CD4-positive, alpha-beta T cell treated with Interleukin-15 for 1 hour (primary cell): ENCODE measurements around the gene ASB1.

Experiments used
- DNase-seq: peaks from one replicate; pipeline ENCODE4 v3.0.0-alpha.2; 2020

ASB1 gene

DNA sequence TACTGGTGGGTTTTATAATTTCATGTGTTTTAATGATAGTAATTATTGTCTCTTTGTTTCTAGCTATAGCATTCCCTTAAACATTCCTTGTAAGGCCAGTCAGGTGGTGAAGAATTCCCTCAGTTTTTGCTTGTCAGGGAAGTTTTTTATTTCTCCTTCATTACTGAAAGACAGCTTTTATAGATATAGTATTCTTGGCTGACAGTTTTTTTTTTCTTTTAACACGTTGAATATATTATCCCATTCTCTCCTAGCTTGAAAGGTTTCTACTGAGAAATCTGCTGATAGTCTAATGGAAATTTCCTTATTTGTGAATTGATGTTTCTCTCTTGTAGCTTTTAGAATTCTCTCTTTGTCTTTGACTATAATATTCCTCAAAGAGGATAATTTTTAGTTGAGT is 46.8 kb downstream of the ASB1 start:
- no peak for DNase-seq

DNA sequence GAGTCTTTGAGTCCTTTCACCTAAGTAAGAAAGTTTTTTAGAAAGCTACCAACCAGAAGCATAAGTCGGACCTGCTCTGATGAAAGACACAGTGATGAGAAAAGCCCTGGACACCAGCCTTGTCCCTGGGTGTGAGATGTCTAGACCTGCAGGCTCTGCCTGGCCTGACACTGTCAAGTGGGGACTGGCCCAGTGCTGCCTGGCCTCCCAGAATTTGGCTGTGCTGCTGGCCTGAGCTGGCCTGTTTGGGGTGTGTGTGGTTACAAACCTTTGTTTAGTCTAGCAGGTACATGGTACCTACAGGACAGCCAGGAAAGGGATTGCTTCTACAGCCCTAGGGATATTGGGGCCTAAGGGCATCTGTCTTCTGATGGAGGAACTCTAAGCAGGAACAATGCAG is 48.3 kb downstream of the ASB1 start:
- DNase-seq, result no peak

- DNase-seq, result no peak
These were observed 48.8 kb downstream of the ASB1 start for GRCh38 chr2:238475566-238475965.

DNA sequence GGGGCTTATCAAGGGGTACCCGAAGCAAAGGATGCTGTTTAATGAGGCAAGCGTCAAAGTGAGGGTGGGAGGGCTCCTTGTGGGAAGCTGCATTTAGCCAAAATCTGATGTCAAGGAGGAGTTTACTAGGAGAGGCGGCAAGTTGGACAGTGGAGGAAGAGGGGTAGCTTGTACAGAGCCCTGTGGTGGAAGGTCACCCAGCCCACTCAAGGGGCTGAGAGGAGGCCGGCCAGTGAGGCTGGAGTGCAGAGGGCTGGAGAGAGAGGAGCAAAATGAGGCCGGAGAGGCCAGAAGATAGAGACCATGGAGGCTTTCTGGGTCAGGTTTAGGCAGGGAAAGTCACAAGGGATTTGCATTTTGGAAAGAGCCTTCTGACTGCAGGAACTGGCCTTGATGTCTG is 49.5 kb downstream of the ASB1 start:
- DNase-seq, result no peak

DNA sequence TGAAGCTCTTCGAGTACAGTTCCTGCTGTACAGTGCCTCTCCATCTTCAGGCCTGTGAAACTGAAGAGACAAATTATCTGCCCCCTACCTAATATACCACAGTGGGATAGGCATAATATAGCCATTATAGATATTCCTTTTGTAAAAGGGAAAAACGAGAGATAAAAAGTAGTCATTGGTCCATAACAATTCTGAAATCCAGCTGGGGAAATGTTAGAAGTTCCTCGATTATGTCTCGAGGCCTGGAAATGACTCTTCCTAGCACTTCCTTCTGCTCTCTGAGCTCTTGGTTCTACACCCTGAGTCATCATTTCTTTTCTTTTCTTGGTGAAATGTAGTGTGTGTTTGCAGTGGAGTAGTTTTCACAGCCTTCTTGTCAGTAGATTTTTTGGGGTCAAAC is 51.5 kb downstream of the ASB1 start:
- DNase-seq, result no peak

DNA sequence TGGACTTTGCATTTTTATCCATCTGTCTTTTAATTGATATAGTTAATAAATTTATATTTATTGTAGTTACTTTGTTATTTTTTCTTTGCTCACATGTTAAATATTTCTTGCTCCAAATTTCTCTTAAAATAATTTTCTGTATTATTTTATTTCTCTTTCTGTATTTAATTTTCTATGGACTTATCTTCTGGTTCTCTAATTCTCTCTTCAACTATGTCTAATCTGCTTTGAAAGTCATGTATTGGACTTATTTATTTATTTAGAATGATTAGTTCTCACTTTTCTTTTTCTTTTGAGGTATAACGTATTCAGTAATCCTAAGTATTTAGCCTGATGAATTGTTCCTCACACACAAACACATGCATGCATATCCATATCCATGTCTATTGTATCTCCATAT is 53.1 kb downstream of the ASB1 start:
- no peak for DNase-seq

GRCh38 chr2:238483021-238483420 is 56.3 kb downstream of the ASB1 start:
- no peak for DNase-seq

DNA sequence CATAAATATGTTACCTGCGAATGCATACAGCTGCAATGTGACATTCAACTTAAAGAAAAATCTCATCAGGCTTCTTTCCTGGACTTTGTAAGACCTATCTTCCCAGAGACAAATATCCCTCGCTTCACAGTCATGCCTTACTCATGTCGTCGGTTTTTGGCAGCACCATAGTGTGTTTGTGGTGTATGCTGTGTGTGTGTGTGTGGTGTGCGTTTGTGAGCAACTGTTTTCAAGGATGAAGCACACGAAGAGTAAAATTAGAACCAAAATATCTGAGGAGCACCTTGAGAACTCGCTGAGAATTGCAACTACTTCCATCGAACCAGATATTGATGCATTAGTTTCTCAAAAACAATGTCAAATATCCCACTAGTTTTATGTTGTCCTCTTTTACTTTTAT is 56.9 kb downstream of the ASB1 start:
- DNase-seq, result no peak

GRCh38 chr2:238484522-238485452 is 58.1 kb downstream of the ASB1 start:
- DNase-seq, result no peak

GRCh38 chr2:238486123-238486848 is 59.6 kb downstream of the ASB1 start:
- DNase-seq, result no peak

DNA sequence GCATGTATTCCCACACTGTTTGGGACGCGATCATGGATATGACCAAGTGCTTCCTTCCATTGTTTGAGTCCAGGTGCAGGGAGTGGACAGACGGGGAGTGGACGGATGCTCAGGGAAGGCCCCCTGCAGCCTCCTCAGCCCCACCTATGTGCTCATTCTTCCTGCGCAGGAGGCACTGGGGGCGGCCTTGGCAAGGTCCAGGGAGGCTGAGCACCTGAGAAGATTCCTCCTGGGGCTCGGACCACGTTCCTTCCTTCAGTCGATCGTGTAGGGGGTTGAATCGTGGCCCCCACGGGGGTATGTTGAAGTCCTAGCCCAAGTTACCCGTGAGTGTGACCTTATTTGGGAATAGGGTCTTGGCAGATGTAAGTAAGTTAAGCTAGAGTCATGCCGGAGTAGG is 60.4 kb downstream of the ASB1 start:
- DNase-seq, result no peak

DNA sequence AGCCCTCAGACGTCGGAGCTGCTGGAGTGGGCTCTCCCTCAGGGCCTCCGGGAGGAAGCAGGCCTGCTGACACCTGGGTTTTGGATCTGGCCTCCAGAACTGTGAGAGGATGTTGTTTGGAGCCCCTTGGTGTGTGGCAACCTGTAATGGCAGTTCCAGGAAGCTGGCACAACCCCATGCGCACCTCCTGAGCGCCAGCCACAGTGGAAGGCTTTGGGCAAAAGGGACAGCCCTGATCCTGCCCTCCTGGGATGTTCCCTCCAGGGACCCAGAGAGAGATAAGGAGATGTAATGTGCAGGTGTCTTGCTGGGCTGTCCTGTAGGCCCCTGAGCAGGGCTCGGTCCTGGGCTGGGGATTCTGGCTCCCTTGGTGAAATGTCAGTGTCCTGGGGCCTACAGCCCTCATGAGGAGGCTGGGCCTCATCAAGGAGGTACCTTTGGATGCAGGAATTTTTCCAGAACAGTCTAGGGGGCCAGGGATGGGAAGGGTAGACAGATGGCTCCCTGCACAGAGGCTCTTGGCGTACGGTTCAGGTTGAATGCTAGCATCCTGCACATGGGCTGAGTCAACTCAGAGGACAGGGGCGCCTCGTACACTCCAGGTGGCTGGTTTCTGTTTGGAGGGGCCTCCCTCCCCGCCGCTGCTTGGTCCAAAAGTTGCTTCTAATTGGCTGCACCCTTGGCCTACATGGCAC is 61.1 kb downstream of the ASB1 start:
- no peak for DNase-seq

DNA sequence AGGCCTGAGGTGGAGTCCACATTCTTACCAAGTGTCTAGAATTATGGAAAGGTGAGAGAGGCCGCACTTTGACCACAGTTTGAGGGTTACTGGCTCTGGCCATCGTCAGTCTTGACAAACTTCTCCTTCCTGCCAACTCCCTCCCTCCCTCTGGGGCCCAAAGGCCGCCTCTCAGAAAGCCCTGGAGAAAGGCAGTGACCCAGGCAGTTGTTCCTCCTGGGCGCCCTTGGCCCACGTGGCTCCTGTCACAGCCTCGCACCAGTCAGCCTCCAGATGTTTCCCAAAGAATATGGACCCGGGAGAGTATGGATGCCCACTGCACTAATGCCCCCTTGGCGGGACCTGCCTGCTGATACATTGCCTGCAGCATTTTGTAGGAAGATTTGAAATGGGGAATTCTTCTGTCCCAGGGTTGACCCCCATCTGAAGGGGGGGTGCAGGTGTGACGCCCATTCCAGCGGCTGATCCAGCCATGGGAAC is 61.7 kb downstream of the ASB1 start:
- DNase-seq, result no peak

DNA sequence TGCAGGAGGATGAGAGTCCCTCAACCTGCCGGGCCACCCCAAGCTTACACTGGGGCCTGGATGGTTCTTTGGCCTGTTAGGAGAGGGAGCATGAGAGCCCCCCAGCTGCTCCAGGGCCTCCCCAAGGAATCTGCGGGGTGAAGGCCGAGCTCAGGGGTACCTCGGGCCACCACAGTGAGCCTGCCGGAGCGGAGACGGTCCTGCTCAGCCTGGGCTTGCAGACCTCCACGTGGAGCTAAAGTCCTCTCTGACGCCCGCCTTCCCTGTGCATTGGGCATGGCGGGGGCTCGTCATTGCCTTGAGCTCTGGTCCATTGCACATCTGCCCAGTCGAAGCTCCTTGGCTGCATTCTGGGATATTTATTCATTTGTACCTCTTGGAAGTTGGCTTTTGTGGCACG is 62.7 kb downstream of the ASB1 start:
- no peak for DNase-seq

GRCh38 chr2:238489896-238490295 is 63.2 kb downstream of the ASB1 start:
- DNase-seq, result no peak

DNA sequence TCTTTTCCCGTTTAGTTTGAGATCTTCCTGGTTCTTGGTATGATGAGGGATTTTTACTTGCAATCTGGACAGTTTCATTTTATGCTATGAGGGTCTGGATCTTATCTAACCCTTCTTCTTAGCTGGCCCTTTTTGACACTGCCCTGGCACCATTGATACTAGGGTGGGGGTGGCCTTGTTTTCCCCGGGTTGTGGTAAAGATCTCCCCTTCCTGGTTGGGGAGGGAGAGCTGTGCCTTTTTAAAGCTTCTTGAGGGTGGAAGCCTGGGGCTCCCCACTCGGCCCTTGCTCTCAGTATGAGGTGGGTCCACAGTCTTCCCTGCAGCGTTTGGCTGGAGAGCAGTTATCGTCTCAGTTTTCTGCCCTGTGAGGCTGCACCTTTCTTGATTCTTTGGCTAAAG is 66.1 kb downstream of the ASB1 start:
- DNase-seq, result no peak

GRCh38 chr2:238493411-238493810 is 66.7 kb downstream of the ASB1 start:
- no peak for DNase-seq

- no peak for DNase-seq
These were observed 67.3 kb downstream of the ASB1 start for GRCh38 chr2:238493880-238494572.

DNA sequence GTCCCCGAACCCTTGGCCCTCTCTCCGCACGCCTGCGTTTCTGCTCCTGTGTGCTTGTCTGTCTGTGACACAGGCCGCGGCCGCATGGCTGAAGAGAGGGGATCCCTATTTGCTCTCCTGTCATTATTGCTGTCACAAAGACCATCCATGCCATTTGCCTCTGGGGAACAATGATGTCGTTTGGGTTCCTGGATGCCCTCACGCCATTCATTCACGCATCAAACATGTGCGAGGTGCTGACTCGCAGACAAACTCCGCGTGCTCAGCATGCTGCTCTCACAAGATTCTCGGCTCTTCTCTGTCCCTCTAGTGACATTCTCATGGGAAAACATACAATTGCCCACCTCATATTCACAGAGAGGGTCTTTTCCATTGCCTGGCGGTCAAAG is 67.8 kb downstream of the ASB1 start:
- no peak for DNase-seq

GRCh38 chr2:238495422-238495821 is 68.7 kb downstream of the ASB1 start:
- no peak for DNase-seq

GRCh38 chr2:238496756-238497609 is 70.3 kb downstream of the ASB1 start:
- no peak for DNase-seq

GRCh38 chr2:238497610-238498005 is 70.9 kb downstream of the ASB1 start:
- DNase-seq, result no peak
